Ovary (tissue), 9 donors: ENCODE measurements around the gene MKRN2OS. TPM values are rescaled to one million over a fixed set of nuclear protein-coding genes. Genes with fewer than 3 reads are reported as not detected.
A peak's percentile ranks its signal among the peaks of the same experiment; 100 is the strongest.

Experiments
- DNase-seq, 5 donors: peaks; one replicate each; pipeline ENCODE4 v3.0.0-alpha.2; 2019 to 2020
- H3K27ac ChIP-seq, 2 donors: fragments of 200-600 bp; one replicate each; pipeline versions ENCODE4 v1.5.1 to v1.8.0; 2019 to 2022
- H3K27me3 ChIP-seq: fragments of 200-600 bp; one replicate; pipeline ENCODE4 v1.8.0; 2022
- H3K36me3 ChIP-seq: fragments of 200-600 bp; sonication (generic); one replicate; pipeline ENCODE4 v1.5.1; 2019
- H3K4me1 ChIP-seq: one replicate; pipeline ENCODE4 v1.8.1; 2013; ENCODE audit warnings: mild to moderate bottlenecking, moderate library complexity; ENCODE audit not compliant: insufficient read depth
- H3K4me3 ChIP-seq: fragments of 200-600 bp; sonication (generic); one replicate; pipeline ENCODE4 v1.5.1; 2017
- H3K9me3 ChIP-seq, 2 donors: fragments of 200-600 bp in 1 of 2; sonication (generic) in 1 of 2; one replicate each; pipeline versions ENCODE4 v1.5.1 to v1.8.1; 2013 to 2019; ENCODE audit warnings: mild to moderate bottlenecking in 1 of 2, moderate library complexity in 1 of 2
- EP300 ChIP-seq: sonication (generic); formaldehyde crosslinking; IDR thresholded peaks from one replicate; pipeline ENCODE4 v1.6.1; 2017; ENCODE audit warnings: antibody characterized with exemption
- POLR2A ChIP-seq: fragments of 450-650 bp; IDR thresholded peaks from one replicate; pipeline ENCODE4 v1.6.1; 2017; ENCODE audit warnings: antibody characterized with exemption, mild to moderate bottlenecking, moderate library complexity
- WGBS, 3 donors: extraction: QIAGEN DNeasy Blood & Tissue Kit in 1 of 3; methylation state at CpG; one replicate each; pipeline versions ENCODE4 v1.1.5 to v1.1.7; 2013 to 2017; 5-methylcytosine and 5-hydroxymethylcytosine counted together
- intact Hi-C, 4 donors: fragments of 100-400 bp; cut with DNase I; formaldehyde crosslinking; loops; one replicate each; pipeline versions ENCODE4 v1.11.0 to v1.15.1; 2022 to 2023
- polyA plus RNA-seq, 2 donors: library from polyadenylated mRNA; stranded (reverse); fragments of 200-250 nt in 1 of 2; fragments of 350-450 nt in 1 of 2; fragmentation: Illumina TruSeq in 1 of 2; extraction: RNeasy Lipid Tissue Mini Kit (QIAGEN cat#74804) in 1 of 2; gene quantifications; one replicate each; pipeline ENCODE4 v1.2.3, GENCODE V29; 2013 to 2014
- total RNA-seq, 7 donors: library from RNA; depleted of rRNA in 2 of 7; stranded (reverse); fragments of >200 nt in 2 of 7; fragmentation: NEBNext Ultra II Directional in 3 of 7; extraction: Animal tissue kit (Norgen Biotek cat#: 25700) in 3 of 7; gene quantifications; one replicate each; pipeline versions ENCODE4 v1.1.0 to v1.2.4, GENCODE V29; 2016 to 2023
- TF ChIP-seq, protein P1 (sequence below), 3 donors: fragments of 450-650 bp in 2 of 3; fragments of 200-600 bp in 1 of 3; IDR thresholded peaks; one replicate each; pipeline versions ENCODE4 v1.5.1 to v1.8.0; 2016 to 2022; ENCODE audit warnings: antibody characterized with exemption in 3 of 3, mild to moderate bottlenecking in 1 of 3
- donor health status: DM: no; HTN: no; CAD: no; lungs with moderate emphysema.
- donor health status: DM: no; HTN: no; CAD: no.
- donor health status: Bipolar disorder and iron deficiency.
- donor health status: DM: yes; HTN: yes; CAD: no.
- donor health status: DM: no; HTN: no; CAD: no.
- donor health status: DM: yes; HTN: yes; CAD: no.

MKRN2OS gene
- total and polyA plus RNA-seq, 9 donors = 0.27 to 1.1 TPM; not detected in 7

DNA sequence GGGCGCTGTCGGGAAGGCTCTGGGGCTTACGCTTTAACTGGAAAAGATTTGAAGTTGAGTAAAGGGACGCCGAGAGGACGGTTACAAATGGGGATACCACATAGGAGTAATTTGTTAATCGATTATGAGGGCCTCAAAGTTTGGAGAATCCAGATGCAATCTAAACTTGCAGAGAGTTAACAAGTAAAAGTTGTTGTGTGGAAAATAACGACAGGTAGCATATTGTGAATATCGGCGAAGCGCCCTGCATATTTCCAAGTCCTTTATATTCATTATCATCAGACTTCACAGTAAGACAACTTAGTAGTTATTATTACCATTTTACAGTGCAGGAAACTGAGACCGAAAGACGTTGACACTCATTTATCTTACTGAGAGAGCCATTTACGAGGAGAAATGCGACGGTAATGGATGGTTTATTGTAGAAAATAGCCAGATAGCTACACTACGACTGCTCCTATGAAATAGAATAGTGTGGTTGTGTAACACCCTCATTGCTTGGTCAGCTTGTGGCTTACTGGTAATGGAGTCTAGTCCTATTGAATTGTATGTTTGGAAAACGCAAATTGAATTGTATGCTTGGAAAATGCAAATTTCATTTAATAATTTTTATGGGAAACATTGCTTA, 12.3 kb upstream of the MKRN2OS start:
- H3K27me3 ChIP-seq = no peaks in the 10 kb centered on the region
- H3K4me1 ChIP-seq = peaks cover 7% of the 10 kb centered on the region
- 1 to 2% (median 1%) methylated on average over 18 of the region's 18 CpGs for WGBS, 3 donors
- TF ChIP-seq POLR2A = no peak
- TF ChIP-seq EP300 = no peak
- TF ChIP-seq, protein P1, sequence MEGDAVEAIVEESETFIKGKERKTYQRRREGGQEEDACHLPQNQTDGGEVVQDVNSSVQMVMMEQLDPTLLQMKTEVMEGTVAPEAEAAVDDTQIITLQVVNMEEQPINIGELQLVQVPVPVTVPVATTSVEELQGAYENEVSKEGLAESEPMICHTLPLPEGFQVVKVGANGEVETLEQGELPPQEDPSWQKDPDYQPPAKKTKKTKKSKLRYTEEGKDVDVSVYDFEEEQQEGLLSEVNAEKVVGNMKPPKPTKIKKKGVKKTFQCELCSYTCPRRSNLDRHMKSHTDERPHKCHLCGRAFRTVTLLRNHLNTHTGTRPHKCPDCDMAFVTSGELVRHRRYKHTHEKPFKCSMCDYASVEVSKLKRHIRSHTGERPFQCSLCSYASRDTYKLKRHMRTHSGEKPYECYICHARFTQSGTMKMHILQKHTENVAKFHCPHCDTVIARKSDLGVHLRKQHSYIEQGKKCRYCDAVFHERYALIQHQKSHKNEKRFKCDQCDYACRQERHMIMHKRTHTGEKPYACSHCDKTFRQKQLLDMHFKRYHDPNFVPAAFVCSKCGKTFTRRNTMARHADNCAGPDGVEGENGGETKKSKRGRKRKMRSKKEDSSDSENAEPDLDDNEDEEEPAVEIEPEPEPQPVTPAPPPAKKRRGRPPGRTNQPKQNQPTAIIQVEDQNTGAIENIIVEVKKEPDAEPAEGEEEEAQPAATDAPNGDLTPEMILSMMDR (IDR thresholded peaks at IDR 0.05) = no peak
- H3K9me3 ChIP-seq = no peaks in the 10 kb centered on the region
- DNase-seq = no peak
- peak overlapping the region; percentile 78 to 88 for H3K27ac ChIP-seq
- intact Hi-C loops = loop anchor here in 1 of 4 donors (5.0 kb wide), 1 partner anchor 105 kb away; the partner anchor contains the start of gene RAF1
- H3K4me3 ChIP-seq = peak overlapping the region; percentile 95
- no peaks in the 10 kb centered on the region for H3K36me3 ChIP-seq

DNA sequence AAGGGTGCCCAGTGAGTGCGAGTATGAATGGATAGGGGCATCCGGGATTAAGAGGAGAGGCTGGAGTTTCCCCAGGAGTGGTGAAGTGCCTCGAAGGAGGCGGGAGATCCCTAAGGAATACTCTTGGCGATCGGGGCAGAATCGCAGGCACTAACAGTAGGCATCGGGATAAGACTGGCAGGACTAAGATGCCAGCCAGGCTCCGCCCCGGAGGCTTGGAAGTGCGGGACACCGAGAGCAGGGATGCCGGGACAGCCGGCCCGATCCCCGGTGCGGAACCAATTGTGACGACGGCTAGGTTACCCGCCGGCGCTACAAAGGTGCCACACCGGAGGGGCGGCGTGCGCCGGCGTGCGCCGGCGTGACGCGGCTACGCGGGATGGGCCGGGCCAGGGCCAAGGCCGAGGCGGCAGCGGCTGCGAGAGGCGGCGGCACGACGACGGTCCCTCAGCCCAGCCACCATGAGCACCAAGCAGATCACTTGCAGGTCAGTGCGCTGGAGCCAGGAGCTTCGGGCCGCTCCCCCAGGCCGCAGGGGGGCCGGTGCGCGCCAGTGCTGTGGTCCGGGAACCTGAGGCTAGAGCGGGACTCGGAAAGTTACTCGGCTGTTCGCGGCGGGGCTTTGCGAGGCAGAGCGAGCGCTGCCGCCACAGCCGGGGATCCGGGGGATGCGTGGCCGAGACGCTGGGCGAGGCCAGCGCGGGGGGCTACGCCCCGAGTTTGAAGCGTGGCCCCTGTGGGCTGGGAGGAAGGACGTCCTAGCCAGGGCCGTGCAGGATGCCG, 11.6 kb upstream of the MKRN2OS start, which contains the start of gene MKRN2:
Gene MKRN2, plus strand, starts transcription at position 398 of the 783 bp plus-strand sequence. Its CDS starts 64 bp downstream, at position 462.
- Histone ChIP-seq H3K9me3 (no peaks in the 10 kb centered on the region), H3K36me3 (no peaks in the 10 kb centered on the region), H3K27me3 (no peaks in the 10 kb centered on the region), H3K27ac (peak within 1 kb of the TSS; percentile 78 to 88), H3K4me1 (peaks cover 7% of the 10 kb centered on the region), H3K4me3 (peak within 1 kb of the TSS; percentile 95)
- TF ChIP-seq POLR2A (peak; percentile 96), EP300 (no peak)
- TF ChIP-seq, protein P1 (IDR thresholded peaks at IDR 0.05) = peak in 1 of 3 donors; percentile 17
- intact Hi-C loops = loop anchor here in 1 of 4 donors (5.0 kb wide), 1 partner anchor 105 kb away; the partner anchor contains the start of gene RAF1
- DNase-seq = peak; percentile 80 to 92 (median 86)
- 0% methylated on average over 62 to 77 of the region's 77 CpGs for WGBS, 3 donors

DNA sequence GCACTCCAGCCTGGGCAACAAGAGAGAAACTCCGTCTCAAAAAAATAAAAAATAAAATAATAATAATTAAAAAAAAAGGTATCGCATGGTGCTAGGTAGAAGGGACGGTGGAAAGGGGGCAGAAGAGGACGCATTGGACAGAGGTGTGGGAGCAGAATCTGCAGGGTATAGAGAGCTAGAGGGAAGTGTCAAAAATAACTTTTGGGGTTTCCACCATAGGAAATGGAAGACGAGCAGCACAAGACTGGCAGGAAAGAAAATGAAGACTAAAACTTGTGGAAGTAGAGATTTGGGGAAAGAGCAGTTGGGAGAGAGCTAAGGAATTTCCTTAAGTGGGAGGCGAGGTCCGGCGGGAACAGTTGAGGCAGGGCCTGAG, 11.0 kb upstream of the MKRN2OS start:
- H3K4me3 ChIP-seq = peak overlapping the region; percentile 95
- no peaks in the 10 kb centered on the region for H3K36me3 ChIP-seq
- H3K4me1 ChIP-seq = peaks cover 7% of the 10 kb centered on the region
- TF ChIP-seq, protein P1 (IDR thresholded peaks at IDR 0.05) = no peak
- TF ChIP-seq POLR2A (no peak), EP300 (no peak)
- no peak for DNase-seq
- no peaks in the 10 kb centered on the region for H3K27me3 ChIP-seq
- no peaks in the 10 kb centered on the region for H3K9me3 ChIP-seq
- H3K27ac ChIP-seq = peak overlapping the region; percentile 4 to 88
- intact Hi-C loops = loop anchor here in 1 of 4 donors (5.0 kb wide), 1 partner anchor 106 kb away; the partner anchor contains the start of gene RAF1
- WGBS, 3 donors = 1 to 2% (median 2%) methylated on average over 8 of the region's 8 CpGs

GRCh38 chr3:12553921-12554391, 8.7 kb upstream of the MKRN2OS start:
- H3K4me1 ChIP-seq = peaks cover 6% of the 10 kb centered on the region
- intact Hi-C loops = no loop called here
- TF ChIP-seq EP300 (no peak), POLR2A (no peak)
- TF ChIP-seq, protein P1 (IDR thresholded peaks at IDR 0.05) = no peak
- DNase-seq = peak in 4 of 5 donors; percentile 15 to 46 (median 24)
- no peak overlapping the region for H3K27ac ChIP-seq
- H3K9me3 ChIP-seq = no peaks in the 10 kb centered on the region
- no peaks in the 10 kb centered on the region for H3K36me3 ChIP-seq
- WGBS, 3 donors = 6 to 12% (median 7%) methylated on average over 26 of the region's 26 CpGs
- H3K27me3 ChIP-seq = no peaks in the 10 kb centered on the region
- H3K4me3 ChIP-seq = peak overlapping the region; percentile 34
